ENCODE measurements around the gene MAT1A.
"Not testable (repeated sequence)": the region's sequence is repeated elsewhere in the genome, so short reads cannot be mapped to it uniquely, and the experiment has no call there.

The MAT1A gene

GRCh38 chr10:80251703-80252280, 37.7 kb downstream of the MAT1A start:
- not testable (repeated sequence) for H3K79me2 ChIP-seq (ENCODE audit: control insufficient read depth, insufficient read depth, low read length, unreplicated experiment); H2AFZ ChIP-seq (ENCODE audit: low read length, unreplicated experiment); H3K27me3 ChIP-seq (ENCODE audit: insufficient read depth, low read length); H3K4me3 ChIP-seq (ENCODE audit: low read depth, low read length); H3K36me3 ChIP-seq (ENCODE audit: insufficient read depth, low read length); H3K4me1 ChIP-seq (ENCODE audit: control insufficient read depth, insufficient read depth, low read length, unreplicated experiment); H3K27ac ChIP-seq (ENCODE audit: low read depth, low read length)

GRCh38 chr10:80250399-80250798, 39.1 kb downstream of the MAT1A start:
- H3K27me3 ChIP-seq (ENCODE audit: insufficient read depth, low read length); H2AFZ ChIP-seq (ENCODE audit: low read length, unreplicated experiment); H3K4me3 ChIP-seq (ENCODE audit: low read depth, low read length); H3K4me1 ChIP-seq (ENCODE audit: control insufficient read depth, insufficient read depth, low read length, unreplicated experiment); H3K36me3 ChIP-seq (ENCODE audit: insufficient read depth, low read length); H3K79me2 ChIP-seq (ENCODE audit: control insufficient read depth, insufficient read depth, low read length, unreplicated experiment); H3K27ac ChIP-seq (ENCODE audit: low read depth, low read length): not testable (repeated sequence)

GRCh38 chr10:80249906-80250305, 39.6 kb downstream of the MAT1A start:
- H3K4me1 ChIP-seq (ENCODE audit: control insufficient read depth, insufficient read depth, low read length, unreplicated experiment); H3K27me3 ChIP-seq (ENCODE audit: insufficient read depth, low read length); H3K79me2 ChIP-seq (ENCODE audit: control insufficient read depth, insufficient read depth, low read length, unreplicated experiment); H3K4me3 ChIP-seq (ENCODE audit: low read depth, low read length); H2AFZ ChIP-seq (ENCODE audit: low read length, unreplicated experiment); H3K27ac ChIP-seq (ENCODE audit: low read depth, low read length); H3K36me3 ChIP-seq (ENCODE audit: insufficient read depth, low read length): not testable (repeated sequence)

- not testable (repeated sequence) for H3K4me3 ChIP-seq (ENCODE audit: low read depth, low read length); H3K36me3 ChIP-seq (ENCODE audit: insufficient read depth, low read length); H3K27me3 ChIP-seq (ENCODE audit: insufficient read depth, low read length); H2AFZ ChIP-seq (ENCODE audit: low read length, unreplicated experiment); H3K79me2 ChIP-seq (ENCODE audit: control insufficient read depth, insufficient read depth, low read length, unreplicated experiment); H3K4me1 ChIP-seq (ENCODE audit: control insufficient read depth, insufficient read depth, low read length, unreplicated experiment); H3K27ac ChIP-seq (ENCODE audit: low read depth, low read length)
Observed at GRCh38 chr10:80247611-80248010, 41.8 kb downstream of the MAT1A start.

GRCh38 chr10:80244371-80244770, 45.1 kb downstream of the MAT1A start:
- not testable (repeated sequence) for H3K79me2 ChIP-seq (ENCODE audit: control insufficient read depth, insufficient read depth, low read length, unreplicated experiment); H3K4me3 ChIP-seq (ENCODE audit: low read depth, low read length); H3K27me3 ChIP-seq (ENCODE audit: insufficient read depth, low read length); H2AFZ ChIP-seq (ENCODE audit: low read length, unreplicated experiment); H3K27ac ChIP-seq (ENCODE audit: low read depth, low read length); H3K36me3 ChIP-seq (ENCODE audit: insufficient read depth, low read length); H3K4me1 ChIP-seq (ENCODE audit: control insufficient read depth, insufficient read depth, low read length, unreplicated experiment)

GRCh38 chr10:80242341-80242740, 47.1 kb downstream of the MAT1A start:
- H3K36me3 ChIP-seq (ENCODE audit: insufficient read depth, low read length); H3K27me3 ChIP-seq (ENCODE audit: insufficient read depth, low read length); H3K4me3 ChIP-seq (ENCODE audit: low read depth, low read length); H3K4me1 ChIP-seq (ENCODE audit: control insufficient read depth, insufficient read depth, low read length, unreplicated experiment); H3K27ac ChIP-seq (ENCODE audit: low read depth, low read length); H3K79me2 ChIP-seq (ENCODE audit: control insufficient read depth, insufficient read depth, low read length, unreplicated experiment); H2AFZ ChIP-seq (ENCODE audit: low read length, unreplicated experiment): not testable (repeated sequence)

GRCh38 chr10:80236457-80236856, 53.0 kb downstream of the MAT1A start:
- H3K4me3 ChIP-seq (ENCODE audit: low read depth, low read length); H3K79me2 ChIP-seq (ENCODE audit: control insufficient read depth, insufficient read depth, low read length, unreplicated experiment); H3K27ac ChIP-seq (ENCODE audit: low read depth, low read length); H3K27me3 ChIP-seq (ENCODE audit: insufficient read depth, low read length); H2AFZ ChIP-seq (ENCODE audit: low read length, unreplicated experiment); H3K4me1 ChIP-seq (ENCODE audit: control insufficient read depth, insufficient read depth, low read length, unreplicated experiment); H3K36me3 ChIP-seq (ENCODE audit: insufficient read depth, low read length): not testable (repeated sequence)

- H3K27ac ChIP-seq (ENCODE audit: low read depth, low read length); H2AFZ ChIP-seq (ENCODE audit: low read length, unreplicated experiment): not testable (repeated sequence)
Observed at GRCh38 chr10:80234331-80235235, 54.9 kb downstream of the MAT1A start.

DNA sequence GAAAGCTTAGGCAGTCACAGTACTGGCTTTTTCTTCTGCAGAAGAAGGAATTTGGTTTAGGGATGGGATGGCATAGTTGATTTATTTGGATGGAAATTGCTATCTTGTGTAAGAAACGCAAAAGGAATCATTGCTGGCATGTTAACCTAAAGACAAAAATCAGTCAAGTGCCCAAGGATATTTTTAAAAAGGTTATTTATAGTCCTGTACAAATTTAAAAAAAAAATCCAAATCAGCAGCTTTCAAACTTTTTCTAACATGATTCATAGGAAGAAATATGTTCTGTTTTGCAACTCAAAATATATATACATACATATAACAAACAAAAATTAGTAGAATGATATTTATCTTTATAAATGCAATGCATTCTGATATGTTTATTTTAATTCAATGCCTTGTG, 55.6 kb downstream of the MAT1A start:
- not testable (repeated sequence) for H3K79me2 ChIP-seq (ENCODE audit: control insufficient read depth, insufficient read depth, low read length, unreplicated experiment); H3K4me3 ChIP-seq (ENCODE audit: low read depth, low read length); H3K27ac ChIP-seq (ENCODE audit: low read depth, low read length); H3K36me3 ChIP-seq (ENCODE audit: insufficient read depth, low read length); H3K4me1 ChIP-seq (ENCODE audit: control insufficient read depth, insufficient read depth, low read length, unreplicated experiment); H2AFZ ChIP-seq (ENCODE audit: low read length, unreplicated experiment); H3K27me3 ChIP-seq (ENCODE audit: insufficient read depth, low read length)

More at GRCh38 chr10:80234331-80235235, 54.9 kb downstream of the MAT1A start:
- not testable (repeated sequence) for H3K27me3 ChIP-seq (ENCODE audit: insufficient read depth, low read length); H3K4me3 ChIP-seq (ENCODE audit: low read depth, low read length); H3K36me3 ChIP-seq (ENCODE audit: insufficient read depth, low read length); H3K79me2 ChIP-seq (ENCODE audit: control insufficient read depth, insufficient read depth, low read length, unreplicated experiment); H3K4me1 ChIP-seq (ENCODE audit: control insufficient read depth, insufficient read depth, low read length, unreplicated experiment)

DNA sequence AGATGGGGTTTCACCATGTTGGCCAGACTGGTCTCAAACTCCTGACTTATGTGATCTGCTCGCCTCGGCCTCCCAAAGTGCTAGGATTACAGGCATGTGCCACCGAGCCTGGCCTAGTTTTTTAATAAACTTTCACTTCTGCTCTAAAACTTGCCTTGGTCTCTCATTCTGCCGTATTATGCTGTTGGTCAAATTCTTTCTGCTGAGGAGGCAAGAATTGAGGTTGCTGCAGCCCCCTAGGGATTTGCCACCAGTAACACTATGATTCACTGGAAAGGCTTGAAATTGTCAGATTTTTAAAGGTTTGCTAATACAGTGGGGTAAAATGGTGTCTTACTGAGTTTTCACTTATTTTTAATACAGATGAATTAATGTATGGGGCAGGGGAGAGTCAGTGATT, 62.7 kb downstream of the MAT1A start:
- not testable (repeated sequence) for H3K79me2 ChIP-seq (ENCODE audit: control insufficient read depth, insufficient read depth, low read length, unreplicated experiment); H3K36me3 ChIP-seq (ENCODE audit: insufficient read depth, low read length); H3K27me3 ChIP-seq (ENCODE audit: insufficient read depth, low read length); H2AFZ ChIP-seq (ENCODE audit: low read length, unreplicated experiment); H3K4me3 ChIP-seq (ENCODE audit: low read depth, low read length); H3K27ac ChIP-seq (ENCODE audit: low read depth, low read length); H3K4me1 ChIP-seq (ENCODE audit: control insufficient read depth, insufficient read depth, low read length, unreplicated experiment)

- not testable (repeated sequence) for H3K4me3 ChIP-seq (ENCODE audit: low read depth, low read length); H2AFZ ChIP-seq (ENCODE audit: low read length, unreplicated experiment); H3K27me3 ChIP-seq (ENCODE audit: insufficient read depth, low read length); H3K4me1 ChIP-seq (ENCODE audit: control insufficient read depth, insufficient read depth, low read length, unreplicated experiment); H3K36me3 ChIP-seq (ENCODE audit: insufficient read depth, low read length); H3K79me2 ChIP-seq (ENCODE audit: control insufficient read depth, insufficient read depth, low read length, unreplicated experiment); H3K27ac ChIP-seq (ENCODE audit: low read depth, low read length)
Observed at GRCh38 chr10:80223031-80223419, 66.4 kb downstream of the MAT1A start.
